HFFc6 (cell line): Measurements from ENCODE around the gene KCNQ1. TPM values are rescaled to one million over a fixed set of nuclear protein-coding genes. Genes with fewer than 3 reads are reported as not detected.
A peak's percentile ranks its signal among the peaks of the same experiment; 100 is the strongest.

Experiments used
- DNase-seq: peaks from one replicate; pipeline ENCODE4 v3.0.0-alpha.2; 2018
- H3K27ac Mint-ChIP-seq: 2 replicates; pipeline ENCODE4 v1.8.0; 2020; ENCODE audit warnings: mild to moderate bottlenecking, mixed read lengths
- H3K27me3 Mint-ChIP-seq: 2 replicates; pipeline ENCODE4 v1.8.0; 2021; ENCODE audit warnings: mild to moderate bottlenecking, moderate library complexity, mixed read lengths; ENCODE audit not compliant: insufficient read depth
- H3K36me3 Mint-ChIP-seq: 2 replicates; pipeline ENCODE4 v1.8.0; 2021; ENCODE audit warnings: low read depth, mixed read lengths
- H3K4me1 Mint-ChIP-seq: 2 replicates; pipeline ENCODE4 v1.8.0; 2020; ENCODE audit warnings: low read depth, mixed read lengths
- H3K4me3 Mint-ChIP-seq: 2 replicates; pipeline ENCODE4 v1.8.0; 2020; ENCODE audit warnings: mild to moderate bottlenecking, moderate library complexity, mixed read lengths
- H3K9me3 Mint-ChIP-seq: 2 replicates; pipeline ENCODE4 v1.8.0; 2020; ENCODE audit warnings: mild to moderate bottlenecking, mixed read lengths
- CTCF ChIP-seq: fragments of 200-600 bp; sonication (generic); IDR thresholded peaks from 2 replicates; pipeline ENCODE4 v1.5.0; 2021; ENCODE audit warnings: antibody characterized with exemption, mild to moderate bottlenecking
- total RNA-seq, 6 experiments: library from RNA; stranded (reverse); fragmentation: NEBNext Ultra II Directional; extraction: Animal tissue kit (Norgen Biotek cat#: 25700); gene quantifications; 2 replicates in 1 of 6; 3 replicates in 5 of 6; pipeline ENCODE4 v1.2.3, GENCODE V29; 2021

Gene KCNQ1
- total RNA-seq, 6 experiments from 2014 or later = not detected

GRCh38 chr11:2402106-2402505 is 42.7 kb upstream of the KCNQ1 start:
- H3K27ac Mint-ChIP-seq = peak overlapping the region; percentile 92; the same call in 1 of the 2 replicates
- no peak for TF ChIP-seq CTCF
- no peaks in the 10 kb centered on the region for H3K9me3 Mint-ChIP-seq
- peaks cover 21% of the 10 kb centered on the region for H3K27me3 Mint-ChIP-seq
- H3K4me1 Mint-ChIP-seq = peaks cover 21% of the 10 kb centered on the region
- H3K4me3 Mint-ChIP-seq = peak overlapping the region; percentile 92
- no peak for DNase-seq
- peaks cover 13% of the 10 kb centered on the region for H3K36me3 Mint-ChIP-seq

GRCh38 chr11:2402890-2403645 is 41.7 kb upstream of the KCNQ1 start:
- peak overlapping the region; percentile 92; the same call in 1 of the 2 replicates for H3K4me3 Mint-ChIP-seq
- peaks cover 6% of the 10 kb centered on the region; the same call in 1 of the 2 replicates for H3K36me3 Mint-ChIP-seq
- peaks cover 21% of the 10 kb centered on the region for H3K4me1 Mint-ChIP-seq
- no peaks in the 10 kb centered on the region for H3K9me3 Mint-ChIP-seq
- peak overlapping the region; percentile 40; the same call in 1 of the 2 replicates for H3K27ac Mint-ChIP-seq
- no peak for DNase-seq
- H3K27me3 Mint-ChIP-seq = peaks cover 25% of the 10 kb centered on the region
- TF ChIP-seq CTCF = no peak

- H3K36me3 Mint-ChIP-seq = peaks cover 6% of the 10 kb centered on the region; the same call in 1 of the 2 replicates
- no peak overlapping the region; the same call in 1 of the 2 replicates for H3K4me3 Mint-ChIP-seq
- H3K27me3 Mint-ChIP-seq = peaks cover 30% of the 10 kb centered on the region
- no peak for TF ChIP-seq CTCF
- peaks cover 14% of the 10 kb centered on the region for H3K4me1 Mint-ChIP-seq
- no peaks in the 10 kb centered on the region for H3K9me3 Mint-ChIP-seq
- no peak for DNase-seq
- peak overlapping the region; percentile 16; the same call in 1 of the 2 replicates for H3K27ac Mint-ChIP-seq
These were observed 40.0 kb upstream of the KCNQ1 start for GRCh38 chr11:2404735-2405196.

- DNase-seq = no peak
- no peak for TF ChIP-seq CTCF
- Mint-ChIP-seq H3K36me3 (peaks cover 2% of the 10 kb centered on the region; the same call in 1 of the 2 replicates), H3K27me3 (peaks cover 30% of the 10 kb centered on the region), H3K4me3 (peak overlapping the region; percentile 49; the same call in 1 of the 2 replicates), H3K27ac (no peak overlapping the region), H3K4me1 (peaks cover 10% of the 10 kb centered on the region), H3K9me3 (no peaks in the 10 kb centered on the region)
These were observed 38.4 kb upstream of the KCNQ1 start for GRCh38 chr11:2406451-2406850.

GRCh38 chr11:2406878-2407410 is 37.9 kb upstream of the KCNQ1 start:
- Mint-ChIP-seq H3K9me3 (no peaks in the 10 kb centered on the region), H3K36me3 (no peaks in the 10 kb centered on the region), H3K27ac (no peak overlapping the region), H3K4me3 (no peak overlapping the region), H3K27me3 (peaks cover 25% of the 10 kb centered on the region), H3K4me1 (0 out of 2 replicates have a peak, but pooled peaks cover 7% of the 10 kb centered on the region)
- DNase-seq = no peak
- no peak for TF ChIP-seq CTCF
